VCaP (cell line): ENCODE results near the gene AKAP13.

Source experiments
- H3K27ac ChIP-seq: fragments of 450-650 bp; 2 replicates; pipeline ENCODE4 v1.5.1; 2017
- CTCF ChIP-seq: fragments of 450-650 bp; conservative IDR thresholded peaks from 2 replicates; pipeline ENCODE4 v1.5.1; 2017; ENCODE audit warnings: mild to moderate bottlenecking, moderate library complexity

AKAP13 gene

GRCh38 chr15:85773970-85774369 is 393.6 kb downstream of the AKAP13 start:
- no peak for TF ChIP-seq CTCF
- H3K27ac ChIP-seq = no peak overlapping the region

- TF ChIP-seq CTCF = no peak
- no peak overlapping the region for H3K27ac ChIP-seq
These were observed 397.1 kb downstream of the AKAP13 start for GRCh38 chr15:85777250-85778106.

DNA sequence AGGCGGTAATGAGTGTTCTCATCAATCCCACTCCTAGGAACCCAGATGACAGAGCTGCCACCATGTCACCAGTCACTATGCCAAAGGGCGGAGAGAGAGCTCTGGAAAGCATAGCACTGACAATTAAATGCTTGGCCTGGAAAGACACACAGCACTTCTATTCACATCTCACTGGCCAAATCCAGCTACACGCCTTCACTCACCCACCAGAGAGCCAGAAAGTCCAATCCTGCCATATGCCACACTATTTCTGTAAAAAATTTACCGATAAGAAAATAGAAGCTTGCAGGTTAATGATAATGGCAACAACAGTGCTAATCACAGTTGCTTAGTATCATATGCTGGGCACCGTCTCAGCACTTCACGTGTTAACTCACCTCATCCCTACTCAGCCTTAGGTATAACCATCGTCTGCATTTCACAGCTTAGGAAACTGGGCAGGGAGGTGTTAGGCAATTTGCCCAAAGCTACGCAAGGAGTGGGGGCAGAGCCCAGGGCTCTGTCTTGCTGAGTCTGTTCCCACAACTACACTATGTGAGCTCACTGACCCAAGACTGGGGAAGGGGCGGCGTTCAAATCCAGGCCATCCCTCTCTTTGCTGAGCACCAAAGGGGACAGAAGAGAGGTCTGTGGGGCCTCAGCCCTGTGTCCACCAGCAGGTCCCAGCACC is 397.8 kb downstream of the AKAP13 start:
- TF ChIP-seq CTCF = no peak
- H3K27ac ChIP-seq = no peak overlapping the region

DNA sequence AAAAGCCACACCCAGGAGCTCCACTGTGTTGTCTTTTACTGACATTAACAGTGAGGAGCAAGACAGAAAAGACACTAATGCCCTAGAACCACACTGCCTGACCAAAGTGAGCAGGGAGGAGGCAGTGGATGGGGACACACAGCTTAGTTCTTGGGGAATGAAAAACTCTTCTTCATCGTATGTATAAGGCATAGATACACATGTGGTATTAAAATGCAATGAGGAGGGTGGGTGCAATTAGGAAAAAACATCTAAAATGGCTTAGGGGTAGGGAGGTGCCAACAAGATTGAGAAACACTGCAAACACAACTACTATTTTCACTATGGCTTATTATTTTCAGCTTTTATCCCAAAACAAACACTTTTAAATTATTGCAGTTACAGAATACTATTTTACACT is 398.8 kb downstream of the AKAP13 start:
- no peak for TF ChIP-seq CTCF
- H3K27ac ChIP-seq = no peak overlapping the region

GRCh38 chr15:85780225-85780985 is 400.0 kb downstream of the AKAP13 start:
- no peak overlapping the region for H3K27ac ChIP-seq
- no peak for TF ChIP-seq CTCF

DNA sequence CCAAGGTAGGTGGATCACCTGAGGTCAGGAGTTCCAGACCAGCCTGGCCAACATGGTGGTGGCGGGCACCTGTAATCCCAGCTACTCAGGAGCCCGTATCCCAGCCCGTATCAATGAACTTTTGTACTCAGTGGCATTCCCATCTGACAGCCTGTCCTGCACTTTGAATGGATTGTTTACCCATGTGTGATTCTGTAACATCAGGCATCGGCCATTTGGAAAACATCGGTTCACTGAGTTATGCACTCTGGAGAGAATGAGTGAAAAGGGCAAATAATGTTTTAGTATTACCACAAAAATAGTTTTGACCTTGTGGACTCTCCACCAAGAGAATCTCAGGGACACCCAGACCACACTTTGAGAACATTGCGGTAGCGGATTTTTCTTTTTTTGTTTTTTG is 400.7 kb downstream of the AKAP13 start:
- H3K27ac ChIP-seq = no peak overlapping the region
- no peak for TF ChIP-seq CTCF

DNA sequence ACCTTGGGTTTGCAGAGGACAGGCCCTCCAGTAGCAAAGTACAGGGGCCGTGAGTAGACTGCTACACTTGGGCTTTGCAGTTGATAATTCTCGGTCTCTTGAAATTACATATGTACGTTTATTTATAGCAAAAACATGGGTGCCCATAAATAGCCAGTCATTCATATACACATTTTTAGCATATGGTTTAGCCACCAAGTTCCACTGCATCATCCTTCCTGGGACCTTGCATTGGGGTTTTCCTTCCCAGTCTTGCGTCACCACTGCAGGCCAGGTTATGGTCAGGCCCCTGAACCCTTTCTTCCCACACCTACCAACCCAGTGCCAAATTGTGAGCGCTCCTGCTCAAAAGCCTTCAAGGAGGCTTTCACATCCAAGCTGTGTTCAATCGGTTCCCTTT is 401.7 kb downstream of the AKAP13 start:
- no peak for TF ChIP-seq CTCF
- H3K27ac ChIP-seq = no peak overlapping the region
